Measurements from ENCODE around the gene GLIPR2. TPM values are rescaled to one million over a fixed set of nuclear protein-coding genes. Genes with fewer than 3 reads are reported as not detected.
A peak's percentile ranks its signal among the peaks of the same experiment; 100 is the strongest.

GLIPR2 gene
- total RNA-seq, 4 donors from 2014 or later: 51.3 to 84.9 (median 59.6) TPM

DNA sequence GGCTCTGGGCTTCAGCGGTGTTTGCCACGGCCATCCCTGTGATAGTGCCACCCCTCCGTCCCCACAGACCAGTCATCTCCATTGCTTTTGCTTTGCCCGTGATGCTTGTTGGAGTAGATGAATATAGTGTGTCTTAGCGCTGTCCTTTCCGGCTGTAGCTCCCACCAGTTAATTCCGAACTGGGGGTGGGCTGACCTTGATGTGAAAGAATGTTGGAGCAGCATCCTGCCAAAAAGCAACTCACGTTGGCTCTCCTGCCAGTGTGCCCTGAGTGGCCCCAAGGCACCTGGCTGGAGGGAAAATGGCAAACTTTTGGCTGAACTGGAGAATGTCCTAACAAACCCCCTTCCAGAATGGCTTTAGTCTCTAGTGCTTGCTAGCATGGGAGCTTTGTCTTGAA is 74.2 kb downstream of the GLIPR2 start:
- peaks cover 34 to 80% (median 67%) of the 10 kb centered on the region in 4 donors for H3K36me3 ChIP-seq
- H3K9me3 ChIP-seq: no peaks in the 10 kb centered on the region
- DNase-seq (ENCODE audit: extremely low spot score): no peak
- peak overlapping the region in 2 of 4 donors; percentile 13 to 22 for H3K27ac ChIP-seq (replicated peaks in 1 of 4)
- peaks cover 66 to 86% (median 80%) of the 10 kb centered on the region in 4 donors for H3K4me1 ChIP-seq
- 78% methylated on average over 8 of the region's 8 CpGs for whole genome bisulfite sequencing
- H3K27me3 ChIP-seq: no peaks in the 10 kb centered on the region
- no peak overlapping the region for H3K4me3 ChIP-seq
- no peak for TF ChIP-seq CTCF (IDR thresholded peaks at IDR 0.05)
- TF ChIP-seq POLR2A (IDR thresholded peaks at IDR 0.05; ENCODE audit: low read depth): no peak
- TF ChIP-seq EP300 (IDR thresholded peaks at IDR 0.05): no peak
- no peak for TF ChIP-seq POLR2AphosphoS5 (IDR thresholded peaks at IDR 0.05)
- intact Hi-C loops (cut with DNase I): no loop called here

GRCh38 chr9:36211510-36211909 is 75.0 kb downstream of the GLIPR2 start:
- no peak for DNase-seq (ENCODE audit: extremely low spot score)
- H3K4me3 ChIP-seq: no peak overlapping the region
- H3K27me3 ChIP-seq: no peaks in the 10 kb centered on the region
- intact Hi-C loops (cut with DNase I): no loop called here
- H3K9me3 ChIP-seq: no peaks in the 10 kb centered on the region
- H3K36me3 ChIP-seq: peaks cover 26 to 80% (median 64%) of the 10 kb centered on the region in 4 donors
- H3K4me1 ChIP-seq: peaks cover 69 to 90% (median 78%) of the 10 kb centered on the region in 4 donors
- peak overlapping the region in 1 of 4 donors; percentile 13 for H3K27ac ChIP-seq (replicated peaks in 1 of 4)
- 85% methylated on average over 7 of the region's 7 CpGs for WGBS
- TF ChIP-seq POLR2A (IDR thresholded peaks at IDR 0.05; ENCODE audit: low read depth) (no peak), POLR2AphosphoS5 (IDR thresholded peaks at IDR 0.05) (no peak), EP300 (IDR thresholded peaks at IDR 0.05) (no peak), CTCF (IDR thresholded peaks at IDR 0.05) (no peak)

DNA sequence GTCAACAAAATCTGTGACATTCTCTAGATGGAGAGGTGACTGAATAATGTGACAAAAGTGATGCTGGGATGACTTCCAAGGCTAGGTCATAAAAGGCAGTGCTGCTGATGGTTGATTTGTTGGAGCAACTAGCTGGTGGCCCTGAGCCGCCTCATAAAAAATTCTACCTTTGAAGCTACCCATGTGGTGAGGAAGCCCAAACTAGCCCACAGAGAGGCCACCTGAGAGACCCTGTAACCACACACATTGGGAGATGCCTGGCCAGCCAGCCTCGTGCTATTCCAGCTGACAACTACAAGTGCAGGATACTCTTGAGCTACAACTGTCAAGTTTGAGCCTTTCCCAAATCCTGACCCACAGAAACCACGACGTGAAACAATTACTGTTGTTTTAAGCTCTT is 76.9 kb downstream of the GLIPR2 start:
- H3K27ac ChIP-seq (replicated peaks in 1 of 4): peak overlapping the region in 3 of 4 donors; percentile 3 to 38 (median 24)
- no peak for TF ChIP-seq POLR2AphosphoS5 (IDR thresholded peaks at IDR 0.05)
- TF ChIP-seq POLR2A (IDR thresholded peaks at IDR 0.05; ENCODE audit: low read depth): no peak
- TF ChIP-seq CTCF (IDR thresholded peaks at IDR 0.05): no peak
- no peak for TF ChIP-seq EP300 (IDR thresholded peaks at IDR 0.05)
- H3K4me1 ChIP-seq: peaks cover 55 to 80% (median 68%) of the 10 kb centered on the region in 4 donors
- intact Hi-C loops (cut with DNase I): no loop called here
- DNase-seq (ENCODE audit: extremely low spot score): no peak
- peaks cover 33 to 80% (median 64%) of the 10 kb centered on the region in 4 donors for H3K36me3 ChIP-seq
- H3K27me3 ChIP-seq: no peaks in the 10 kb centered on the region
- no peak overlapping the region for H3K4me3 ChIP-seq
- WGBS: 91% methylated on average over 4 of the region's 4 CpGs
- no peaks in the 10 kb centered on the region for H3K9me3 ChIP-seq

Other genes with a start within 250 kb of the GLIPR2 start
- 10 to 100 TPM in 2 of 4 donors, 1 to 10 TPM in 2; 3.7 to 53.0 (median 15.6) TPM for gene HRCT1, start 230.5 kb upstream of the GLIPR2 start, total RNA-seq
- 1 to 10 TPM; 2.1 to 5.7 (median 2.8) TPM for gene SPAAR, start 227.2 kb upstream of the GLIPR2 start, total RNA-seq
- gene OR2S2, start 178.6 kb upstream of the GLIPR2 start, total RNA-seq: not detected
- 10 to 100 TPM; 16.6 to 24.2 (median 19.0) TPM for gene RECK, start 99.8 kb upstream of the GLIPR2 start, total RNA-seq
- 1 to 10 TPM in 1 of 4 donors, under 1 TPM in 3; 0.39 to 1.0 (median 0.46) TPM for gene CCIN, start 32.7 kb downstream of the GLIPR2 start, total RNA-seq
- 100 to 1,000 TPM; 125 to 178 (median 159) TPM for gene CLTA, start 54.2 kb downstream of the GLIPR2 start, total RNA-seq
- 10 to 100 TPM; 25.3 to 35.6 (median 29.9) TPM for gene GNE, start 121.7 kb downstream of the GLIPR2 start, total RNA-seq